Measurements from ENCODE around the gene RNF166.

Gene RNF166

DNA sequence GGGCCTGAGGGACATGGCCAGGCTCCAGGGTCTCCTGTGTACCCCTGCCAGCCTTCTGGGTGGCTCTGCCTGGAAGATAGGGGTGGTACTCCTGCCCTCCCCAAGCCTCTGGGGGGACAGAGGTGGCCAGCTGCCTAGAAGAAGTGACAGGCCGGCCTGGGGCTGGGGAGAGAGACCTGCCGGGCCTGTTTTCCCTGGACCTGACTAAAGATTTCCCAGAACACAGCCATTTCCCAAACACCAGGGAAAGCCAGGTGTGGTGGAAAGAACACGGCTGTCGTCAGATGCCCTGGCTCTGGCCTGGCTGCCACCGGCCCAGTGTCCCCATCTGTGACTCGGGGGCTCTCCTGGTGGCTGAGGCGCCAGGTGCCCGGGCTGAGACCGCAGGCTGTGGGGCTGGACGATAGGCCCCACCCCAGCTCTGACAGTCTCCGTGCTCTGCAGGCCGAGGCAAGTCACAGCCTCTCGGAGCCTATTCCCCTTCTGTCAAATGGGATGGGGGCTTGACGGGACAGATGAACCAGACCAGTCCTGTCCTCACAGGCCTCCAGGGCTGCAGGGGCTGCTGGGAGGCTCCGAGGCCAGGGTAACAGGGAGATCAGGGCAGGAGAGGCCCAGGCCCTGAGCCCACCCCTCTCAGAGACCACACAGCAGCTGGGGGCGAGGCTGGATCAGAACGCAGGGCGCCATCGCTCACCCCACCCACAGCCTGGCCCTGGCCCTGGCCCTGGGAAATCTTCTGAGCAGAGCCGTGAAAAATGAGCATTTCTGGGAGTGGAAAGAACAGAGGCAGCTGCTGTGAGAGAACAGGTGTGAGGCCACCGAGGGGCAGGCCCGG, 33.1 kb upstream of the RNF166 start:
- DNase-seq, result no peak

DNA sequence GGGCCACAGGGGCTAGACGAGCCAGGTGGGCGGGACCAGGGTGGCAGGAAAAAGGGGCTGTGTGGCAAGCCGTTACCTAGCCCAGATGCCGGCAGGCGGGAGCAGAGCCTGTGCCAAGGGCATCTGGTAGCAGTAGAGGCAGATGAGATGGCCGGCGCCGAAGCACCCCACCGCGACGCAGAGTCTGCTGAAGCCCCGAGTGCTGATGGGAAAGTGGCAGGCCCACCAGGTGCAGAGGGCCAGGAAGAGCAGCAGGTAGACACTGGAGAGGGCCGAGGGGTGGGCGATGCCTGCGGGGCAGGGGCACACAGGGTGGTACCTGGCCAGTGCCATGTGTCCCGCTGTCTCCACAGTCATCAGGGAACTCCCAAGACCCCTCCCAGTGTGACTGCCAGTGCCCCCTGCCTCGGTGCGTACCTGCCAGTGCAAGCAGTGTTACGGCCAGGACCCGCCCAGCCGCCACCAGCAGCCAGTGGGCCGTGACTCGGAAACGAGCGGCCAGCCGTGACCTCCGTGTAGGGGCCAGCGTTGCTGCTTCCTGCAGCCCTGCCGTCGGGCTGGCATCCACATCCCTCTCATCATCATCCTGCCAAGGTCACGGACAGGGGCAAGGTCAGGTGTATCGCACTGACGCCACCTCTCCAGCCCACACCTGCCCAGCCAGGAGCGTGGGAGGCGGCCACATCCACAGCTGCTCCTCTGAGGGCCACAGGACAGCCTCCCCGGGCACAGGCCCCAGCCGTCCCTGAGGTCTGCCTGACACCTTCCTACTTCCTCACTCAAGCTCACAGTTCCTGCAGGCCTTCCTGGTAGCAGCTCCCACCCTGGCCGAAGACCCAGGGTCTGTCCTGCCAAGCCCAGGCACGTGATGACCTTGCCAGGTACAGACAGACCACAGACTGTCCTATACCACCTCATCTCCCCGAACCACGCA, 32.2 kb upstream of the RNF166 start:
- DNase-seq, result no peak

DNA sequence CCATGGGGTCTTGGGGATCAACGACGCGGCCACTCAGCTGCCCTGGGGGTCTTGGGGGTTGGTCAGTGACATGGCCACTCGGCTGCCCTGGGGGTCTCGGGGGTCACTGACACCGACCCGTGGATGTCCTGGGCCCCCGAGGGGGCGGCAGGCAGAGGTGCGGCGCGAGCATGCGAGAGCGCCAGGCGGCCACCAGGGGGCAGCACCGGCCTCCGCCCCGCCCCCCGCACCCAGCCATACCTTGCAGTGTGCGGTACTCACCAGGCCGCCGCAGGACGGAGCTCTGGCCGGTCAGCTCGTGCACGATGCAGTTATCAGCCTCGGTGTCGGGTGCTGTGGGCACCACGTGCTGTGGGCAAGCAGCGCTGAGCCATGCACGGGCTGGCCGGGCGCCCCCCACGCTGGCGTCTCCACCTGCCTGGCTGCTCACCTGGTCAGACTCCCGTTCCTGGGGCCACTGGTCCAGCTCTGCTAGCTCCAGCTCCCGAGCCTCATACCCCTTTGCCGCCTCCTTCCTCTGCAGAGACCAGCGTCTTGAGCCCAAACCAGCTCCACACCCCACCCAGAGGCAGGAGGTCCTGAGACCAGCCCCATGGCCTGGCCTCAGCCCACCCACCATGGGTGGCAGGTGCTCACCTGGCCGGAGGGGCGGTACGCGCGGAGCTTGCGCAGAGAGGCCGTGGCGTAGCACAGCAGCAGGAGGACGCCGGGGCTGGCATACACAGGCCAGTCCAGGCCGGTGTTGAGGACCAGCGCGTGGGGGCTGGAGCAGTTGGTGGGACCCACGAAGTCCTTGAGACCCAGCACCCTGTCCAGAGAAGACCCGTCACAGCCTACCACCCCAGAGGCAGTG, 31.3 kb upstream of the RNF166 start:
- no peak for DNase-seq

DNA sequence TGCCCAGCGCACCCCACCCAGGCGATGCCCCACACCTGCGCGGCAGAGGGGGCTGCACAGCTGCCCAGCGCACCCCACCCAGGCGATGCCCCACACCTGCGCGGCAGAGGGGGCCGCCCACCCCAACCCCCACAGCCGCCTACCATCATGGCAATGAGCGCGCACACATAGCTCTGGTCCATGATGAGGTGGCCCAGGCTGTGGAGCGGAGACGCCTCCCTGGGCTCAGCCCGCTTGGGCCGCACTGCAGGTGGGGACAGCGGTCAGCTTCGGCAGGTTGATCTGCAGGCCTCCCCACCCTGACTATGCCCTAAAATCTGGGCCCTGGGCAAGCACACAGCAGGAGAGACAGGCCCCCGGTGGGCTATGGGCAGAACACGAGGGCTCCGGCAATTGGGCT, 30.3 kb upstream of the RNF166 start:
- DNase-seq, result no peak

DNA sequence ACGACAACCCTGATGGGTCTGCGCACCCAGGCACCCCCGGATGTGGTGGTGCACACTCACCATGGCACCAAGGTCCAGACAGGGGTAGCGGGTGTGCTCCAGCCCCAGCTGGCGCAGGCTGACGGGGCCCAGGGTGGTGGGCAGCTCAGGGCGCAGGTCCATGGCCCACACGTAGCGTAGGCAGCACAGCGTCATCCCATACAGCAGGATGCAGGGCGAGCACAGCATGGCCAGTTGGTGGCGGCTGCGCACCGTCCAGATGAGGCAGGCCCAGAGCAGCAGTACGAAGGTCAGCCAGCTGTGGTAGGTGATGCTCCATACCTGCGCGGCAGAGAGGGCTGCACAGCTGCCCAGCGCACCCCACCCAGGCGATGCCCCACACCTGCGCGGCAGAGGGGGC, 29.9 kb upstream of the RNF166 start:
- DNase-seq, result no peak

DNA sequence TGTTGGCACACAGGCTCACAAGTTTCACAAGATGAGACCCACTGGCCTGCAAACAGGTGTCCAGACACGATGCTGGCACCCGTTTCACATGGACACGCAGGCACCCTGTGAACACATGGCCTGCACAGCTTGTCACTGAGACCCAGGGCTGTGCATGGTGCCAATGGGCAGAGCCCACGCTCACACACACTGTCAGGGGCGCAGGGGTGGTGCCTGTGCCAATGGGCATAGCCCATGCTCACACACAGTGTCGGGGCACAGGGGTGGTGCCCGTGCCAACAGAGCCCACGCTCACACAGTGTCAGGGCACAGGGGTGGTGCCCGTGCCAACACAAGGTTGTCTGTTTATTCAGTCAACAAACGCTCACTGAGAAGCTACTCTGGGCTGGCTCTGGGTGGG, 29.4 kb upstream of the RNF166 start:
- DNase-seq, result no peak

DNA sequence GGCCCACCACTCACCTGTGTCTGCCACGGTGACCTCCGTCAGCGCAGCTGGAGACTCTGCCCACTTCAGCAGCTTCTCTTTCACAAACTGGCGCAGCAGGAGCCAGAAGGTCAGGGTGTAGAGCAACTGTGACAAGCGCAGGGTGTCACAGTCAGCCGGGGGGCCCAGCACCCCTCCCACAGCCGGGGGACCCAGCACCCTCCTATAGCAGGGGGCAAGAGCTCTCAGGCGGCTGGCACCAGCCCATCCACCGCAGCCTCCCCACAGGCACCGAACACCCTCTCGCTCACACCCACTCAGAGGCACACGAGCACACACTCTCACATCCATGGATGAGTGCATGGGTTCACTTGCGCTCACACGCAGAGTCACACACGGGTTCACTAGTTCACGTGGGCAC, 28.9 kb upstream of the RNF166 start:
- no peak for DNase-seq

DNA sequence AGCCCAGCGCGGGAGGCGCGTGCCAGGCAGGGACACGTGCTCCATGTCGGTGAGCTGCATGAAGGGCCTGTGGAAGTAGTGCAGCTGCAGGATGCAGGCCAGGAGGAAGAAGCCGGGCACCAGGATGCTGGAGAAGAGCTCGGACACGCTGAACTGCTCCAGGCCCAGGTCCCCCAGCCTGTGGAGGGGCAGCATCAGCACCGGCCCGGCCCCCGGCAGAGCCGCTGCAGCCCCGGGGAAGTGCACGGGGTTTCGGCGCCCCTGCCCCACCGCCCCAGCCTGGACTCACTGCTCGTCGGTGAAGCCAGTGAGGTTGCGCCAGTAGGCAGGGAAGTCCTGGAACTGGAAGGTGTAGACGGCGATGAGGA, 28.1 kb upstream of the RNF166 start:
- peak; percentile 7 for DNase-seq

DNA sequence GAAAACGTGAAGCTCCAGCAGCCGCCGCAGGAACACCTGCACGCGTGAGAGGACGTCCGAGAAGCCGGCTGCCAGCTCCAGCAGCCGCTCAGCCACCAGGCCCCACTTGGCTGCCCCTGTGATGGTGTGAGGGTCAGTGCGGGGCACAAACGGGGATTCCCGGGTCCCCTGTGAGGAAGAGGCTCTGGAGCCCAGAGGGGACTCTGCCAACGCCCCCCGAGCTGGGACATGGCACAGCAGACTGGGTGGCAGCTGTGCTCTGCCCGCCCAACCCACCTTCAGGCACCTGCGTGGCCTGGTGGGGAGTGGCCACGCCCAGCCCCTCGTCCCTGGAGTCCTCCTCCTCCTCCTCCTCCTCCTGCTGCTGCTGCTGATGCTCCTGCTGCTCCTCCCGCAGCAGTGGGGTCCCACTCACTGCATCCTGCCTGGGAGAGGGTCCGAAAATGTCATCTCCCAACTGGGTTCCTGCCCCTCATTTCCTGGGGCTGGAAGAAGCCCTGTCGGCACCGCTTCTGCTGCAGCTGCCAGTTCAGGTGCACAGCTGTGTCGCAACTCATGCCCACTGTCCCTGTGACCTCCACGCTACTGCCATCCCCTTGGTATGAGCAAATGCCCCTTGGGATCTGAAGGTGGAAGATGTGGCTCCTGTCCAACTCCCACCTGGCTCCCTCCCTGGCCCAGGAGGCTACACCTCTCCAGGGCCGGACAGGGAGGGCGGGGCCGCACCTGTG, 27.6 kb upstream of the RNF166 start:
- DNase-seq, result no peak

DNA sequence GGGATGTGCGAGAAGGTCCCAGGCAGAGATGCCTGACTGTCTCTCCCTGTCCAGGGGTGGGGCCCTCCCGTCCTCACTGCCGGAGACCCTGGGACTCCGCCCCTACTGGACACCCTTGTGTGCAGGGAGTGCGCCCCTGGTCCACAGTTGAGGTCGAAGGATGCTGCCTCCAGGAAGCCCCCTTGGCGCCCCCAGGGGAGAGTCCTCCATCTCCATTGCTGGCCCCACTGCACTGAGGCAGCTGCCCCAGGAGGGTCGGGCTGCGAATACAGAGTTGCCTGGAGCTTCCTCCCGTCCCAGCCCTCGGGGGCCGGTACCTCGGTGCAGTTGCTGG, 26.7 kb upstream of the RNF166 start:
- DNase-seq, result no peak

DNA sequence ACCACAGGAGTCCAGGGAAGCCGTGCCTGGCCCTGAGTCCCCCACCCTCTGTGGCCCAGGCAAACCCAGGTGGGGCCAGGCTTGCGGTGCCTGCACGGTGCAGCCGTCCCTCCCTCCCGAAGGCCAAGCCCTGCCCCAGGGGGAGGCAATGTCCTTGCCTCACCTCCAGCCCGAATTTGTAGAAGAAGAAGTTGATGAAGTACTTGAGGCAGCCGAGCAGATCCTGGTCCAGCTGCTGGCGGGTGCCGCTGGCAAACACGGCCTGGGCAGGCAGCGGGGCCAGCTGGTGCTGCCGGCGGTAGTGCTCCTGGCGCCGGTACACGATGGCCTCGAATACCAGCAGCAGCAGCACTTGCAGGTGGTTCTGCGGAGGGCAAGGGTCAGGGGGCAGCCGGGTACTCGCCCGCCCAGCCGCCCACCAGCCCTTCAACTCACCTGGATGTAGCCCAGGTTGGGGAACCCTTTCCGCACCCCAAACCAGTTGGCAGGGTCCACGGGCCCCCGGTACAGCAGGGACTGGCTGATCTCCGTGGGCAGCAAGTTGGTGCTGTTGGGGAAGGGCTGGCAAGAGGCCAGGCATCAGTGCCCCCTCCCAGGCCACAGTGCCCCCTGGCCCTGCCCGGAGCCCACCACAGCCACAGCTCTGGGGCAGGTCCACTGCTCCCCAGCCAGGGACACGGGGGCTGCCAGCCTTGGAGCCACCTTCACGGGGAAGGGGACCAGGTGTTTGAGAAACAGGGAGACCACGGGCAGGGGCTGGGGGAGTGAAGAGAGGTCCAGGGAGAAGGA, 26.2 kb upstream of the RNF166 start:
- no peak for DNase-seq

DNA sequence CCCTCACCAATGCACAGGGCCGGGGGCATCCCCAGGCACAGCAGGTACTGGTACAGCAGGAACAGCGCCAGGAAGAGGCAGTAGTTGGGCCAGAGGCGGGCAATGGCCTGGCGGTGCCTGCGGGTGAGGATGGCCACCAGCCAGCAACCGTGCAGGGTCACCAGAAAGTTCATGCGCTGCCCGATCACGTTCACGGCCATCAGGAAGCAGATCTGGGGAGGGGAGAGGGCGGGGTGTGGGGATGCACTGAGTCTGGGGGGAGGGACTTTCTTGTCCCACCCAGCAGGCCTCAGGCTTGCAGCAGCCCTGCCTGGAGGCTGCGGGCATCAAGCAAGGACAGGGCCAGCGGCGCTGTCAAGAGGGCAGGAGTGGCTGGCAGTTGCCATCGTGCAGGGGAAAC, 25.5 kb upstream of the RNF166 start:
- DNase-seq, result no peak

DNA sequence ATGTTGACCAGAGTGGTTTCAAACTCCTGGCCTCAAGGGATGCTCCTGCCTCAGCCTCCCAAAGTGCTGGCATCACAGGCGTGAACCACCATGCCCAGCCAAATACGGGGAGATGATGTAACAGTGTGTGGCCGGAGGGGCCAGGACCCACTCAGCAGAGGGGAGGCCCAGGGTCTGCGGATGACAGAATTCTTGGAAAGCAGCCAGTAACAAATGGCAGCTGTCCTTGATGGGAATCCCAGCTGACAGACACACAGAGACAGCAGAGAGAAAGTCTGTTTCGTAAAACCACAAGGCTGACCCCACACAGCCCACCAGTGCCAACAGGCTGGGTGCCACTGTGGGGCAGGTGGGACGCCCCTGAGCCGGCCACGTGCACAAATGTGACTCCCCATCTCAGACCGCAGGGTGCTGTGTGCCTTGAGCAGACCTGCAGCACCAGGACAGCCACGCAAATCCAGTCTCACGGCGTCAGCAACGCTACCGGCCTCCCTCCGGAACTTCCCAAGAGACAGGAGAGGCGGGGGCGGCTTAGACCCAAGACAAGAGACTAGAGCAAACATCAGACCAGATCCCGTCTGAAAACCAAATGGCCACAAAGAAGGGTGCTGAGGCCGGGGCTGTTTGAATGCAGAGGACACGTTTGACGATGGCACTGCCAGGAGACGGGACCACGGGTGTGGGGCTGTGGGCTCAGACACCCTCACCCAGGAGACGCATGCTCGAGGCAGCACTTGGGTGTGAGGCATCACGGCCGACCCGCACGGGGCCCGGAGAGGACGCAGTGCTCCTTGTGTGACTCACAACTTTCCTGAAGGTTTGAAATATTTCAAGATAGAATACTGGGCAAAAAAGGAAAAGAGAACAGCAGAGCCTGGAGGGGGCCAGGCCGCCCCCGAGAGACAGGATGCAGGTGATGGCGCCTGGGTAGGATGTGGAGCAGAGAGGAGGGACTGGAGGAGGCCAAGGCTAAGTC, 24.7 kb upstream of the RNF166 start:
- DNase-seq, result peak; percentile 5

DNA sequence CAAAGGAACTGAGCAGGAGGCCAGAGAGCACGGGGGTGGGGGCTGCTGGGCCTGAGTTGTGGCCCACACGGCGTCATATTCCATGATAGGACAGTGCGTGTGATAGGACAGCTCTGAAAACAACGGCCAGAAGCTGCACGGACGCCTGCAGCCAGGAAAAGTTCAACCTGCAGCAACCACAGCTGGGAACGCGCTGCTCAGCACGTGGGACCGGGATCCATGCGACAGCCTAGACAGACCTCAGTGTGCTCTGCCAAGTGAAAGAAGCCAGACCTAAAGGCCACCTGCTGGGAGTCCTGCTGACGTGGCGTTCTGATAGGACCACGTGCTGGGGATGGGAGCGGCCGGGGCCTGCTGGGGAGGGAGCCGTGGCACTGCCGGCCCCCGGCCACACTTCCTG, 21.7 kb upstream of the RNF166 start:
- peak; percentile 21 for DNase-seq

DNA sequence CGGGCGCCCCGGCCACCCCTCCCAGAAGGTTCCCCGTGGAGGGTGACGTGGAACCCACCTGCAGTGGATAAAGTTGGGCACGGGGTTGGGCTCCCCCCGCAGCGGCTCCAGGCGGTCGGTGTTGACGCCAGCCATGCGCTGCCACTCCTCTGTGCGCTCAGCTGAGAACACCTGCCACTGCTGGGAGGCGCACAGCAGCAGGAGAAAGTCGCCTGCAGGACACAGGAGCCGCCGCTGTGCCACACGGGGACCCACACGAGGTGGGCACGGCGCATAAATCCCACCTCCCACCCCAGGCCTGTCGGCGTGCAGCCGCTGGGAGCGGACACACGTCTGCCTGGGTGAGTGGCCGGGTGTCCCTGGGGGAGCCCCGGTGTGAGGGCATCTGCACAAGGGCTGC, 20.8 kb upstream of the RNF166 start:
- peak; percentile 60 for DNase-seq

DNA sequence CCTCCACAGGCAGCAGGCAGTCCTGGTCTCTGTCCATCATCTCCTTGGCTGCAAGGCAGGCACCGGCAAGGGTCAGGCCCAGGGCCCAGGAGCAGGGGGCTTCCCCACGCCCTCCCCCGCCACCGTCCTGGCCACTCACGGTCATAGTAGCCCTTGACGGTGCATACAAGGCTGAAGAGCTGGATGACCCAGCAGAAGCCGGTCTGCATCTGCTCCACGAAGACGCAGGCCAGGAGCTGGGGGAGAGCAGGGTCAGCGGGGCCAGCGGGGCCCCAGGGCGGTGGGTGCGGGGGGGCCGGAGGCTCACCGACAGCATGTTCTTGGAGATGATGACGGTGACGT, 20.2 kb upstream of the RNF166 start:
- no peak for DNase-seq

DNA sequence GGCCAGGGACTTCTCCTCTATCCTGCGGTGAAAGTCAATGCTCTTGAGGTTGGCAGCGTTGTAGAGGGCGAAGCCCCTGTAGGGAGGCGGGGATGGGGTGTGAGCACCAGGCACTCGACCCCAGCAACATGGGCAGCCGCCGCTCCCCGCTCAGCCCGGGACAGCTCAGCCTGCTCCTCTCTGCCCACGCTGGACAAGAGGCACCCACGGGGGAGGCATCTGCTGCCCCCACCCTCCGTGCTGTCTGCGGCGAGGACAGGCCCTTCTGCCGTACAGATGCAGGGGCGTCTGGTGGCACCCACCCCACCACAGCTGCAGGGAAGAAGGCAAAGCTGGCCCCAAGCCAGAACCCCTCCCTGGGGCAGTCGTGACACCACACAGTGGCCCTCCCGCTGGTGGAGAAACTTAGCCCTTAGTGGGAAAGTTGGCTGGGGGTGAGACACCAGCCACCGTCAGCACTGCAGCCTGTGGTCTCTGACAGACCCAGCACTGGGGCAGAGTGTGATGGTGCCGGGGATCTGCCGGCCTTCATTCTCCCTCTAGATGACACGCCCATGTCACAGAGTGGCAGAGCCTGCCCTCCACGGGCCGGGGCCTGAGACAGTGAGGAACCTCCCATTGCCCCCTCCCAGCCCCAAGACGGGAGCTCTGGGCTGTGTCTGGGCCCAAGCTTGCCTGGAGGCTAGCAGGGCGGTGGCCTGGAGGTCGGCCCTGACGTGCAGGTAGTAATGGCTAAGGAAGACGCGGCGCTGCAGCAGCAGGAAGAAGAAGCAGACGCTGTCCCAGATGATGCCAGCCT, 19.6 kb upstream of the RNF166 start:
- DNase-seq, result peak; percentile 5

DNA sequence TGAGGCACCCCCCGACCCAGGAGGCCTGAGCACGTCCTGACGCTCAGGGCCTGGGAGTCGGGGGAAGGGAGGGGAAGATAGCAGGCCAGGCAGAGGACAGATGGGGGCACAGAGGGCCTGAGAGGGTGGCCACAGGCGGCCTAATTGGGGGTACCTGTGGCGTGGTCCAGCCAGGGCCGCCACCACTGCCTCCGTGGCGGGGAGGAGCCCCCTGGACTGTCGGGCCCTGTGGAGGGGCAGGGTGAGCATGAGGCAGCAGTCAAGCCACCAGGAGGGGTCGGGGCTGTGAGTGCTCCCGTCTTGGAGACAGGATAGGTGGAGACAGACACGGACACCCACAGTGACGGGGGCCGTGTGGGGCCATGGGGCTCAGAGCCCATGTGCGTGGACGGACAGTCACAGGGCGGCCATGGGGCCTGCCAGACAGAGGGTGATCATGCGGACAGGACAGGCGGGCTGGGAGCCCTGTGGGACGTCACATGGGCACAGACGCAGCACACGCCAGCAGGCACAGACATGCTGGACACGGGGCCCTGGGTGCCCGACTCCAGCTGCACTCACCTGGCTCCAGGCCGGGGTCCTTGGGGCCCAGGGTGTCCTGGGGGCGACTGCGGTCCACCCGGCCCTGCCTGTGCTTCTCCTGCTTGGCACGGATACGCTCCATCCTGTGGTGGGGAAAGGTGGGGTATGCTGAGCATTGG, 18.8 kb upstream of the RNF166 start:
- no peak for DNase-seq

DNA sequence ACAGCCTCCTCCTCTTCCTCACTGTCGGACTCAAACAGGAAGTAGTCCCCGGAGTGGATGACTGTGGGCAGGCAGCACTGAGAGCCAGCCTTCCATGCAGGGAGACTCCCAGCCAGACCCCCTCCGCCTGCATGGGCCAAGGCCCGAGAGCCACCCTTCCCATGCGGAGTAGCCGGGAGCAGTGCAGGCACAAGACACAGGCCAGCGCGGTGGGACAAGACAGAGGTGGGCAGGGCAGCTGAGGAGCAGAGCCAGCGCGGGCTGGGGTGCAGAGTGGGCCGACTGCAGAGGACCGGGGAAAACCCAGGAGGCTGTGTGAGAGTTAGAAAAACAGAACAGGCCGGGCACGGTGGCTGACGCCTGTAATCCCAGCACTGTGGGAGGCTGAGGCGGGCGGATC, 17.7 kb upstream of the RNF166 start:
- DNase-seq, result no peak
